Measurements from ENCODE around the gene KRT27.

The KRT27 gene

GRCh38 chr17:40777459-40777858 lies 4.9 kb downstream of the KRT27 start:
- no peak for DNase-seq (ENCODE audit: low read depth, low spot score)
- POLR2A ChIA-PET, result no interaction called here
- TF ChIP-seq, protein P1, sequence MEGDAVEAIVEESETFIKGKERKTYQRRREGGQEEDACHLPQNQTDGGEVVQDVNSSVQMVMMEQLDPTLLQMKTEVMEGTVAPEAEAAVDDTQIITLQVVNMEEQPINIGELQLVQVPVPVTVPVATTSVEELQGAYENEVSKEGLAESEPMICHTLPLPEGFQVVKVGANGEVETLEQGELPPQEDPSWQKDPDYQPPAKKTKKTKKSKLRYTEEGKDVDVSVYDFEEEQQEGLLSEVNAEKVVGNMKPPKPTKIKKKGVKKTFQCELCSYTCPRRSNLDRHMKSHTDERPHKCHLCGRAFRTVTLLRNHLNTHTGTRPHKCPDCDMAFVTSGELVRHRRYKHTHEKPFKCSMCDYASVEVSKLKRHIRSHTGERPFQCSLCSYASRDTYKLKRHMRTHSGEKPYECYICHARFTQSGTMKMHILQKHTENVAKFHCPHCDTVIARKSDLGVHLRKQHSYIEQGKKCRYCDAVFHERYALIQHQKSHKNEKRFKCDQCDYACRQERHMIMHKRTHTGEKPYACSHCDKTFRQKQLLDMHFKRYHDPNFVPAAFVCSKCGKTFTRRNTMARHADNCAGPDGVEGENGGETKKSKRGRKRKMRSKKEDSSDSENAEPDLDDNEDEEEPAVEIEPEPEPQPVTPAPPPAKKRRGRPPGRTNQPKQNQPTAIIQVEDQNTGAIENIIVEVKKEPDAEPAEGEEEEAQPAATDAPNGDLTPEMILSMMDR (IDR thresholded peaks at IDR 0.05; ENCODE audit: insufficient read depth, low read length, missing control alignments), result no peak
- CTCF ChIA-PET, result interaction anchor here (2.1 kb wide), 1 partner anchor 158 kb away, joined by 9 read pairs; no protein-coding TSS in a partner anchor
- H3K4me3 ChIP-seq (ENCODE audit: low read depth, low read length), result no peak overlapping the region

- ChIA-PET CTCF (interaction anchor here (1.5 to 2.1 kb wide), 2 partner anchors 16 to 157 kb away, joined by 6 to 9 read pairs; no protein-coding TSS in a partner anchor), POLR2A (no interaction called here)
- TF ChIP-seq, protein P1 (IDR thresholded peaks at IDR 0.05; ENCODE audit: insufficient read depth, low read length, missing control alignments), result no peak
- H3K4me3 ChIP-seq (ENCODE audit: low read depth, low read length), result no peak overlapping the region
- DNase-seq (ENCODE audit: low read depth, low spot score), result no peak
Measured at GRCh38 chr17:40775945-40776344, 6.4 kb downstream of the KRT27 start.

DNA sequence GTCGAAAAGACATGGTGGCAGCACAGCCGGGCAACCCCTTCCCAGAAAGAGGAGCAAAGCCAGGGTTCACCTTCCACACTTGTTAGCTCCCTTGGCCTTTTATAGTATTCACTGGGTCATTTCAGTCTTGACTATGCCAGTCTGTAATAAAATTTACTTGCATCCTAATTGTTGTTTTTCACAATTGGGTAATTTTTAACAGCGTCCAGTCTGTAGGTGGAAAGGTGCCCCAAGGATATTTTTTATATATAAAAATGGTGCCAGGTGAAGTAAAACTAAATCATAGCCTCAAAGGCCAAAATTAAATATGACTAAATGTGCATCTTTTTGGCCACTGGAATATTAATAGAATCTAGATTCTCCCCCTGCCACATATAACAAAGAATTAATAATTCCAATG lies 10.2 kb downstream of the KRT27 start, which contains the start of gene KRT26:
TSS of gene KRT26 (minus strand) at position 101 of the 400 bp plus-strand sequence. CDS start at position 13, 88 bp downstream.
- ChIA-PET POLR2A (no interaction called here), CTCF (no interaction called here)
- no peak for DNase-seq (ENCODE audit: low read depth, low spot score)

GRCh38 chr17:40765657-40766056 lies 16.7 kb downstream of the KRT27 start:
- POLR2A ChIA-PET, result no interaction called here
- CTCF ChIA-PET, result no interaction called here
- H3K4me3 ChIP-seq (ENCODE audit: low read depth, low read length), result no peak overlapping the region
- no peak for DNase-seq (ENCODE audit: low read depth, low spot score)
- TF ChIP-seq, protein P1 (IDR thresholded peaks at IDR 0.05; ENCODE audit: insufficient read depth, low read length, missing control alignments), result no peak

More for the DNA sequence above, 10.2 kb downstream of the KRT27 start, which contains the start of gene KRT26:
- TF ChIP-seq, protein P1 (IDR thresholded peaks at IDR 0.05; ENCODE audit: insufficient read depth, low read length, missing control alignments), result no peak
- H3K4me3 ChIP-seq (ENCODE audit: low read depth, low read length), result no peak within 1 kb of the TSS

GRCh38 chr17:40763752-40764151 lies 18.6 kb downstream of the KRT27 start:
- ChIA-PET POLR2A (no interaction called here), CTCF (interaction anchor here (1.2 to 1.7 kb wide), 2 partner anchors 899 to 904 kb away, joined by 3 to 5 read pairs; no protein-coding TSS in a partner anchor)
- H3K4me3 ChIP-seq (ENCODE audit: low read depth, low read length), result no peak overlapping the region
- DNase-seq (ENCODE audit: low read depth, low spot score), result no peak
- TF ChIP-seq, protein P1 (IDR thresholded peaks at IDR 0.05; ENCODE audit: insufficient read depth, low read length, missing control alignments), result no peak

DNA sequence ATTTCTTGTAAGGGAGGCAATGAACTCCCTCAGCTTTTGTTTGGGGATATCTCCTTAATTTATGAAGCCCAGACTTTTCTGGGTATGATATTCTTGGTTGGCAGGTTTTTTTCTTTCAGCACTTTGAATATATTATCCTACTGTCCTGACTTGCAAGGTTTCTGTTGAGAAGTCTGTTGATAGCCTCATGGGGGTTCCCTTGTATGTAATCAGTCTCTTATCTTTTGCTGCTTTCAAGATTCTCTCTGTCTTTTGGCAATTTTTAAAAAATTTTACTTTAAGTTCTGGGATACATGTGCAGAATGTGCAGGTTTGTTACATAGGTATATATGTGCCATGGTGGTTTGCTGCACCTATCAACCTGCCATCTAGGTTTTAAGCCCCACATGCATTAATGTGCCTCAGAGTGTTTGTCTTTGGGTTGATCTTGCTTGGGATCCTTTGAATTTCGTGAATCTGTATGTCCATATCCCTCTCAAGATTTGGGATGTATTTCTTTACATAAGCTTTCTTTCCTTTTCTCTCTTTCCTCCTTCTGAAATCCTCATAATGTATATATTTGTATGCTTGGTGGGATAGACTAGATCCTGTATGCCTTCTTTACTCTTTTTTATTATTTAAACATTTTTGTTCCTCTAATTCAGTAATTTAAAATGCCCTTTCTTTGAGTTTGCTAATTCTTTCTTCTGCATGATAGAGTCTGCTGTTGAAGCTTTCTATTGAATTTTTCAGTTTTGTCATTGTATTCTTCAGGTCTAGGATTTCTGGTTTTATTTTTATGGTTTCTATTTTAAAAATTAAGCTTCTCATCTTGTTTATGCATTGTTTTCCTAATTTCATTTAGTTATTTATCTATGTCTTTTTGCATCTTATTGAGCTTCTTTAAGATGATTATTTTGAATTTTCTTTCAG lies 22.0 kb downstream of the KRT27 start:
- CTCF ChIA-PET, result no interaction called here
- TF ChIP-seq, protein P1 (IDR thresholded peaks at IDR 0.05; ENCODE audit: insufficient read depth, low read length, missing control alignments), result no peak
- DNase-seq (ENCODE audit: low read depth, low spot score), result no peak
- POLR2A ChIA-PET, result no interaction called here
- no peak overlapping the region for H3K4me3 ChIP-seq (ENCODE audit: low read depth, low read length)

All from AG04449 (cell line).